ENCODE results near the gene PCDHGA7.
A peak's percentile ranks its signal among the peaks of the same experiment; 100 is the strongest.
"Not testable (repeated sequence)": the region's sequence is repeated elsewhere in the genome, so short reads cannot be mapped to it uniquely, and the experiment has no call there.

PCDHGA7 gene

GRCh38 chr5:141402553-141403243 is 20.2 kb downstream of the PCDHGA7 start, which contains the start of gene PCDHGA9:
TSS of gene PCDHGA9 (plus strand) at chr5:141402778. CDS start at chr5:141402953, 175 bp downstream.
- DNase-seq: peak; percentile 73

DNA sequence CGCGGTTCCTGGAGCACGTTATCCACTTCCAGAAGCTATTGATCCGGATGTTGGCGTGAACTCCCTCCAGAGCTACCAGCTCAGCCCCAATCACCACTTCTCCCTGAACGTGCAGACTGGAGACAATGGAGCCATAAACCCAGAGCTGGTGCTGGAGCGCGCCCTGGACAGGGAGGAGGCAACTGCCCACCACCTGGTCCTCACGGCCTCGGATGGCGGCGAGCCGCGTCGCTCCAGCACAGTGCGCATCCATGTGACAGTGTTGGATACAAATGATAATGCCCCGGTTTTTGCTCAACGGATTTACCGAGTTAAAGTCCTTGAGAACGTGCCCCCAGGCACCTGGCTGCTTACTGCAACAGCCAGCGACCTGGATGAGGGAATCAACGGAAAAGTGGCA is 20.8 kb downstream of the PCDHGA7 start:
- DNase-seq: no peak

- peak; percentile 88 for DNase-seq
Measured at GRCh38 chr5:141407790-141408505, 25.4 kb downstream of the PCDHGA7 start, which contains the start of gene PCDHGB6. TSS of gene PCDHGB6 (plus strand) at chr5:141408021. CDS start at chr5:141408203, 182 bp downstream.

- DNase-seq: no peak
Measured at GRCh38 chr5:141409598-141410306, 27.2 kb downstream of the PCDHGA7 start.

DNA sequence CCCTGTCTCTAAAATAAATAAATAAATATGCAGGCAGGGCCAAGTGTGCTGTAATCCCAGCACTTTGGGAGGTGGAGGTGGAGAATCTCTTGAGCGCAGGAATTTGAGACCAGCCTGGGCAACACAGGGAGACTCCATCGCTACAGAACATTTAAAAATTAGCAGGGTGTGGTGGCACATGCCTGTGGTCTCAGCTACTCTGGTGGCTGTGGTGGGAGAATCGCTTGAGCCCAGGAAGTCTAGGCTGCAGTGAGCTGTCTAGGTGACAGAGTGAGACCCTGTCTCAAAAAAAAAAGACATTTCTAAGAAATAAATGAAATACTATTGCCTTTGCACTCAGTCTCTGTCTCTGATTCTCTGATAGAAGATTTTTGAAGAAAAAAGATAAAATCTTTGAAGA is 29.0 kb downstream of the PCDHGA7 start:
- no peak for DNase-seq

DNA sequence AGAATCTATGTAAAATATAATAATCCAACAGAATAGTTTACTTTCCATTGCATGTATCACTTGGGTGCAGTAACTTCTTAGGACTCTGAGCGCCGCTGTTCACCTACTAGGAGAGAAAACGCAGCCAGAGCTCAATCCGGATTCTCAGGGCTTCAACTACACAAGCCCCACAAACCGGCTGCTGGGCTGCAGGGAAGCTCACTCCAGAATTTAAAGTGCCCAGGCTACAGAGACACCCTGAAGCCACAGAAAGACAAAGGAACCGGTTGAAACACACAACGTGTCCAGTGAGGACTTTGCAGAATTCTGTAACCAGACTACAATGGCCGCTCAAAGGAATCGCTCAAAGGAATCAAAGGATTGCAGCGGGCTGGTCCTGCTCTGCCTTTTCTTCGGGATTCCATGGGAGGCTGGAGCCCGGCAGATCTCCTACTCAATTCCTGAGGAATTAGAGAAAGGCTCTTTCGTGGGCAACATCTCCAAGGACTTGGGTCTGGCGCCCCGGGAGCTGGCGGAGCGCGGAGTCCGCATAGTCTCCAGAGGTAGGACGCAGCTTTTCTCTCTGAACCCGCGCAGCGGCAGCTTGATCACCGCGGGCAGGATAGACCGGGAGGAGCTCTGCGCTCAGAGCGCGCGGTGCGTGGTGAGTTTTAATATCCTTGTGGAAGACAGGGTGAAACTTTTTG is 30.5 kb downstream of the PCDHGA7 start, which contains the start of gene PCDHGA10:
Gene PCDHGA10, plus strand, starts transcription at position 134 of the 686 bp plus-strand sequence. Its CDS starts 189 bp downstream, at position 323.
- DNase-seq: peak; percentile 35

DNA sequence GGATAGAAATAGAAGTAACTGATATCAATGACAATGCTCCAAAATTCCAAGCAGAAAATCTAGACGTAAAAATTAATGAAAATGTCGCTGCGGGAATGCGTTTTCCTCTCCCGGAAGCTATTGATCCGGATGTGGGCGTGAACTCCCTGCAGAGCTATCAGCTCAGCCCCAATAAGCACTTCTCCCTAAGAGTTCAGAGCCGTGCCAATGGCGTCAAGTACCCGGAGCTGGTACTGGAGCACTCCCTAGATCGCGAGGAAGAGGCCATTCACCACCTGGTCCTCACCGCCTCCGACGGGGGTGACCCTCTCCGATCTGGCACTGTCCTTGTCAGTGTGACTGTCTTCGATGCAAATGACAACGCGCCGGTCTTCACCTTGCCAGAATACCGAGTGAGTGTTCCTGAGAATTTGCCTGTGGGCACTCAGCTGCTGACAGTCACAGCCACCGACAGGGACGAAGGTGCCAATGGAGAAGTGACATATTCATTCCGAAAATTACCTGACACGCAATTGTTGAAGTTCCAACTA is 31.1 kb downstream of the PCDHGA7 start:
- no peak for DNase-seq

DNA sequence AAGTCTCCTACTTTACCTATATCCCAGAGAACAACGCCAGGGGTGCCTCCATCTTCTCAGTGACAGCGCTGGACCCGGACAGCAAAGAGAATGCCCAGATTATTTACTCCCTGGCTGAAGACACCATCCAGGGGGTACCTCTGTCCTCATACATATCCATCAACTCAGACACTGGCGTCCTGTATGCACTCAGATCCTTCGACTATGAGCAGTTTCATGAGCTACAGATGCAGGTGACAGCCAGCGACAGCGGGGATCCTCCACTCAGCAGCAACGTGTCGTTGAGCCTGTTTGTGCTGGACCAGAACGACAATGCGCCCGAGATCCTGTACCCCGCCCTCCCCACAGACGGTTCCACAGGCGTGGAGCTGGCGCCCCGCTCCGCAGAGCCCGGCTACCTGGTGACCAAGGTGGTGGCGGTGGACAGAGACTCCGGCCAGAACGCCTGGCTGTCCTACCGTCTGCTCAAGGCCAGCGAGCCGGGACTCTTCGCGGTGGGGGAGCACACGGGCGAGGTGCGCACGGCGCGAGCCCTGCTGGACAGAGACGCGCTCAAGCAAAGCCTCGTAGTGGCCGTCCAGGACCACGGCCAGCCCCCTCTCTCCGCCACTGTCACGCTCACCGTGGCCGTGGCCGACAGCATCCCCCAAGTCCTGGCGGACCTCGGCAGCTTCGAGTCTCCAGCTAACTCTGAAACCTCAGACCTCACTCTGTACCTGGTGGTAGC is 32.2 kb downstream of the PCDHGA7 start:
- DNase-seq: not testable (repeated sequence)

- not testable (repeated sequence) for DNase-seq
Measured at GRCh38 chr5:141415275-141415618, 32.7 kb downstream of the PCDHGA7 start.

DNA sequence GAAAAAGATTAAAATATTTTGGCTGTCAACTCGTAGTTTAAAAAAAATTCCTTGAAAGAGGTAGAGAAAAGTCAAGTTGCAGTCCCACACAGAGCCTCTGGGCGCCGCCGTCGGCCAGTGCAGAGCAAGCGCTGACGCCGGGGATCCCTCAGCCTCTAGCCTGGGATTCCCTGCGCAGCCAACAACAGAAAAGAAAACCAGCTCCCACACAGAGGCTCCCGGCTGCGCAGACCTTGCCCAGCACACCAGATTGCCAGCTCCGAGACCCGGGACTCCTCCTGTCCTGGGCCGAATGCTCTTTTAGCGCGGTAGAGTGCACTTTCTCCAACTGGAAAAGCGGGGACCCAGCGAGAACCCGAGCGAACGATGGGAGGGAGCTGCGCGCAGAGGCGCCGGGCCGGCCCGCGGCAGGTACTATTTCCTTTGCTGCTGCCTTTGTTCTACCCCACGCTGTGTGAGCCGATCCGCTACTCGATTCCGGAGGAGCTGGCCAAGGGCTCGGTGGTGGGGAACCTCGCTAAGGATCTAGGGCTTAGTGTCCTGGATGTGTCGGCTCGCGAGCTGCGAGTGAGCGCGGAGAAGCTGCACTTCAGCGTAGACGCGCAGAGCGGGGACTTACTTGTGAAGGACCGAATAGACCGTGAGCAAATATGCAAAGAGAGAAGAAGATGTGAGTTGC is 35.1 kb downstream of the PCDHGA7 start, which contains the start of gene PCDHGB7:
Gene PCDHGB7, plus strand, starts transcription at position 184 of the 679 bp plus-strand sequence. Its CDS starts 183 bp downstream, at position 367.
- DNase-seq: peak; percentile 15

GRCh38 chr5:141419074-141419880 is 36.7 kb downstream of the PCDHGA7 start:
- no peak for DNase-seq

- peak; percentile 17 for DNase-seq
Measured at GRCh38 chr5:141420855-141421488, 38.4 kb downstream of the PCDHGA7 start, which contains the start of gene PCDHGA11. TSS of gene PCDHGA11 (plus strand) at chr5:141421051. CDS start at chr5:141421228, 177 bp downstream.

- no peak for DNase-seq
Measured at GRCh38 chr5:141421489-141421855, 38.9 kb downstream of the PCDHGA7 start.

DNA sequence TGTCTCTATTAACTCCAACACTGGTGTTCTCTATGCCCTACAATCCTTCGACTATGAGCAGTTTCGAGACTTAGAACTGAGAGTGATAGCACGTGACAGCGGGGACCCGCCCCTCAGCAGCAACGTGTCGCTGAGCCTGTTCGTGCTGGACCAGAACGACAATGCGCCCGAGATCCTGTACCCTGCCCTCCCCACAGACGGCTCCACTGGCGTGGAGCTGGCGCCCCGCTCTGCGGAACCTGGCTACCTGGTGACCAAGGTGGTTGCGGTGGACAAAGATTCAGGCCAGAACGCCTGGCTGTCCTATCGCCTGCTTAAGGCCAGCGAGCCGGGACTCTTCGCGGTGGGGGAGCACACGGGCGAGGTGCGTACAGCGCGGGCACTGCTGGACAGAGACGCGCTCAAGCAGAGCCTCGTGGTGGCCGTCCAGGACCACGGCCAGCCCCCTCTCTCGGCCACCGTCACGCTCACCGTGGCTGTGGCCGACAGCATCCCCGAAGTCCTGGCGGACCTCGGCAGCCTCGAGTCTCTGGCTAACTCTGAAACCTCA is 40.3 kb downstream of the PCDHGA7 start:
- DNase-seq: no peak

DNA sequence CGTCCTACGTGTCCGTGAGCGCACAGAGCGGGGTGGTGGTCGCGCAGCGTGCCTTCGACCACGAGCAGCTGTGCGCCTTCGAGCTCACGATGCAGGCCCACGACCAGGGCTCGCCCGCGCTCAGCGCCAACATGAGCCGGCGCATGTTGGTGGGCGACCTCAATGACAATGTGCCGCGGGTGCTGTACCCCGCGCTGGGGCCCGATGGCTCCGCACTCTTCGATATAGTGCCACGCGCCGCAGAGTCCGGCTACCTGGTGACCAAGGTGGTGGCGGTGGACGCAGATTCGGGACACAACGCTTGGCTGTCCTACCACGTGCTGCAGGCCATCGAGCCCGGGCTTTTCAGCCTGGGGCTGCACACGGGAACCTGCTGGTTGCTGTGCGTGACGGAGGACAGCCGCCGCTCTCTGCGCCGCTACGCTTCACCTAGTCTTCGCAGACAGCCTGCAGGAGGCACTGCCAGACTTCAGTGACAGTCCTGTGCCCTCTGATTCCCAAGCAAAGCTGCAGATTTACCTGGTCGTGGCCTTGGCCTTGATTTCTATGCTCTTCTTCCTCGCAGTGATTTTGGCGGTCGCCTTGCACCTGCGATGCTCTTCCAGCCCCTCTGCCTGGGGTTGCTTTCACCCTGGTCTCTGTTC is 45.4 kb downstream of the PCDHGA7 start:
- DNase-seq: no peak

DNA sequence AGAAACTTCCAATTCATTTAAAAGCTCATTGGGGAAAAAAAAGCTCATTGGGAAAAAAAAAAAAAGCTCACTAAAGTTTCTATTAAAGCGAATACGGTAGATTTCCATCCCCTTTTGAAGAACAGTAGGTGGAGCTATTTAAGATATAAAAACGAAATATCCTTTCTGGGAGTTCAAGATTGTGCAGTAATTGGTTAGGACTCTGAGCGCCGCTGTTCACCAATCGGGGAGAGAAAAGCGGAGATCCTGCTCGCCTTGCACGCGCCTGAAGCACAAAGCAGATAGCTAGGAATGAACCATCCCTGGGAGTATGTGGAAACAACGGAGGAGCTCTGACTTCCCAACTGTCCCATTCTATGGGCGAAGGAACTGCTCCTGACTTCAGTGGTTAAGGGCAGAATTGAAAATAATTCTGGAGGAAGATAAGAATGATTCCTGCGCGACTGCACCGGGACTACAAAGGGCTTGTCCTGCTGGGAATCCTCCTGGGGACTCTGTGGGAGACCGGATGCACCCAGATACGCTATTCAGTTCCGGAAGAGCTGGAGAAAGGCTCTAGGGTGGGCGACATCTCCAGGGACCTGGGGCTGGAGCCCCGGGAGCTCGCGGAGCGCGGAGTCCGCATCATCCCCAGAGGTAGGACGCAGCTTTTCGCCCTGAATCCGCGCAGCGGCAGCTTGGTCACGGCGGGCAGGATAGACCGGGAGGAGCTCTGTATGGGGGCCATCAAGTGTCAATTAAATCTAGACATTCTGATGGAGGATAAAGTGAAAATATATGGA is 48.0 kb downstream of the PCDHGA7 start, which contains the start of gene PCDHGA12:
Gene PCDHGA12, plus strand, starts transcription at position 176 of the 782 bp plus-strand sequence. Its CDS starts 253 bp downstream, at position 429.
- DNase-seq: peak; percentile 4

- DNase-seq: no peak
Measured at GRCh38 chr5:141431286-141431685, 48.7 kb downstream of the PCDHGA7 start.

- not testable (repeated sequence) for DNase-seq
Measured at GRCh38 chr5:141432308-141432707, 49.8 kb downstream of the PCDHGA7 start.
